ENCODE data around the gene GMDS.

Gene GMDS

DNA sequence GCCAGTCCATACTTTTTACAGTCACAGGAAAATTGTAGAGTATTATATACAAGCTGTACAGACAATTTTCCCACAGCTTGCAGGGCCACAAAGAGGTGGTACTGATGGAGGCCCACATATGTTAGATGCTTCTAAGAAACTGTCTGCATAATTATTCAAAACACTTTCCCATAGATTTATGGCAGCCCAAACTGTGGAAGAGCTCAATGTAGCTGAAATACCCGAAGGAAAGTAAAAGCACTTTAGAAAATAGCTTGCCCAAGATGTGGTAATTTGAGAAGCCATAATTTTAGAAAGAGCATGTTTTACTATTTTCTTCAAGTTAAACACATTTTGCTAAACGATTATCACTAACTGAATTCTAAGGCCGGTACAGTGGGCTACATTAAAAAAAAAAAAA lies 36.9 kb downstream of the GMDS start:
- no peak for DNase-seq

DNA sequence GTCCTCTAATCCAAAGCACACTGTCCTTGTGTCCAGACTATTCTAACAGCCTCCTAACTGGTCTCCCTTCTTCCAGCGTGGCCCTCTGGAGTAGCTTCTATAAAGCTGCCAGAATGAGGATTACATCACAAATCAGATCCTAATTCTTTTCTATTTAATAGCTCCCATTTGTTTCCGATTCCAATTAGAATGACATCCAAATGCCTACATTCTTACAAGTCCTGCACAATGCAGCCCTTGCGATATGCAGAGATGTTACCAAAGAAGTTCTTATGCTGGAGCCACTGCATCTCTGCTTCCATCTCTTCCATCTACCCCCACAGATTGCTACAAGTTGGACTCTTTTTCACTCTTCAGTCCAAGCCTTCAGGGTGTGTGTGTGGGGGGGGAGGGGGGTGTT lies 40.0 kb downstream of the GMDS start:
- DNase-seq, result no peak

DNA sequence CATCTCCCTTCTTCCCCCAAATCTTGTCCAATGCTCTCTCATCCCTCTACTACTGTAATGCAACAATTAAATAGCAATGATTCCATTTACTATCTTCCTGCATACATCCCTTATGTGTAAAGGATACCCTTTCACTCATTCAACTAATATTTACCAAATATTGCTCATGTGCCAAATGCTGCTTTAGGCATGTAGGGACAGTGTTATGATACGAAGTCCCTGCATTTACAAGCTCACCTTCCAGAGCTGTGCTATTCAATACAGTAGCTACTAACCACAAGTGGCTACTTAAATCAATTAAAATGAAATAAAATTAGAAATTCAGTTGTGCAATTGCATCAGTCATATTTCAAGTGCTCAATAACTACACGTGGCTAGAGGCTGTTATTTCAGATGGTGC lies 41.1 kb downstream of the GMDS start:
- no peak for DNase-seq

DNA sequence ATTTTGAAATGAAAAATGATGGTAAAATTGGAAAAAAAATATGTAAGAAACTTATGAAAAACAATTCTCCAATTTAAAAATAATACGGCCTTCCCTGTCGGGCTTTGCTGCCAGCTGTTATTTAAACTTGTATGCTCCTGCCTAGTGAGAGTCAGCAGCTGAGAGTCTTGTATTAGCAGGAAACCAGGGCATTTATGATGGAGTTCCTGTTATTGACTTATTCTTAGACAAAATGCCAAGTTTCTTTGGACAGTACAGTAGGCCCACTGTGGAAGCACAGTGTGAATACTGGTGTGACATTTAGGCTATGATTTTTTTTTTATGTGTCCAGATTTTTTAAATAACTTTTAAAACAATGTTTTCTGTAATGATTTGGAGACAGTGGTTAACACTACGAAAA lies 42.1 kb downstream of the GMDS start:
- DNase-seq, result no peak

DNA sequence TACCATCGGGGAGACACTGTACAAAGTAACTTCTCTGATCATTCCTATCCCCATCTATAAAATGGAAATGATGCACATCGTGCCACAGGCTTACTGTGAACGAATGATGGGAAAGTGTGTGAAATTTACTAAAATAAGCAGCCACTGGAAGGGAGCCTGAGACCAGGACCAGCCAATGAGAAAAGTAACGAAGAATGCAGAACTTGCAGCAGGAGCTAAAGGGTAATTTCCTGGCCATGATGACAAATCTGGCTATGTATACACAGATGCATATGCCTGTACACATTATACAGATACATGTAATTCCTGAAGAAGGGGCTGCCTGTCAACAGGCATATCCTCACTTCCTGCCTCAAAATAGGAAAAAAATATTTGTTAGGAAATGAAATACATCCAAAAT lies 47.4 kb downstream of the GMDS start:
- no peak for DNase-seq

DNA sequence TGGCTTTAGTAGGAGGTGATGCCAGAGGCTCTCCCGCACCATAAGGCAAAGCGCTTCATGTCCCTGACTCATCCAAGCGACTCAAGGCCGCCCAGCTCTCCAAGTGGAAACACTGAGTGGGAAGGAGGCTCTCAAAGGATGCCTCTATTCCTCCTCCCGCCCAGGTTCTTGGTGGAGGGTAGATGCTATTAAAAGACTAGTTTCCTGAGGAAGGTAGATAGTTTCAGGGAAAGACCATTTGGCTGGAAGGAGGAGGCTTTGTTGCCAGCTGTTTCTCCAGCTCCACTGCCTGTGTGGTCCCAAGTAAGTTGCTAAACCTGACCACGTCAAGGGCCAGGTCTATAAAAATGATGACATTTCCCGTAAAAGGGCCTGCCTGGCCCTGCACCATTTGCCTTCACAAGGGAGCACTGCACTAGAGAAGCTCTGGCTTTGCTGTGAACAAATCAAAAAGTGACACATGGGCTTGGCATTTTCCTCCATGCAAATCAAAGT lies 48.2 kb downstream of the GMDS start:
- peak in 16 of 56 donors; percentile 2 to 41 (median 10) for DNase-seq

DNA sequence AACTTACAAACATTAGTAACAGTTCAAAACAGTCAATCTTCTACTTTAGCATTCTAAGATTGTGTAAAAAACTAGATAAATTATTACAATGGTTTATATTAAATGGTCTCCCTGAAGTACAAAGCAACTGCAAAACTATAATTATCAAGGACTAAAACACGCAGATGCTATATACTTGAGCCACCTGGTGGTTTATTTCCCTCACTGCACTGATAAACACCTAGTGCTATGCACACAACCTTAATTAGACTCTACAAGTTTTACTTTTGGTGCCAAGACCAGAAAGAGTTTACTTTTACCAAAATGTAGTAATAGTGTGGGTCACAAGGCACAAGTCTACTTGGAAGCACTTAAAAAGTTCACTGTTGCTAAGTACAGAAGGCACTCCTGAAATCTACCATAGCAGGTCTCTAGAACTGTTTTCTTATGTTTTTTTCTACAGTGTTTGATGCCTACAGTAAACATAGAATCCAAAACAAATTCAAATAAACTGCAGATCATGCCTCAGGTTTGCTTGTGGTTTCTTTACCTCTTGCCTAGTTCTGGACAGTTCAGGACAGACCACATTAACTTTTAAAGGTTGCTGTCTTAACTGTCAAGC lies 49.2 kb downstream of the GMDS start:
- no peak for DNase-seq

DNA sequence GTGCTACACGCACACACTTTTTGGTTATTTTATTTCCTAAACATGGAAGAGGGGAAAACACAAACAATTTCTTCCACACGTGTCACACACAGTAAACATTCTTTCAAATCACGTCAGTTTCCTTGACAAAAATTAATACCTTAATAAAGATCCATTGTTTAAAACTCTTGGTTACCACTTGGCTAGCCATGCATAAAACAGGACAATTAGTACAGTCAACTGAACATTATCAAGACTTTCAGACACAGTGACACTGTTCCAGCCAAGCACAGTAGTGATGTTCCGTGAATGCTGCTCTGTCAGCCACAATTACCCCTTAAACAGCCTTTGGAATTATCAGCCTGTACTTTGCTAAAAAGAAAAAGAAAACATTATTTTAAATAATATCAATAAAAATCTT lies 50.8 kb downstream of the GMDS start:
- no peak for DNase-seq

DNA sequence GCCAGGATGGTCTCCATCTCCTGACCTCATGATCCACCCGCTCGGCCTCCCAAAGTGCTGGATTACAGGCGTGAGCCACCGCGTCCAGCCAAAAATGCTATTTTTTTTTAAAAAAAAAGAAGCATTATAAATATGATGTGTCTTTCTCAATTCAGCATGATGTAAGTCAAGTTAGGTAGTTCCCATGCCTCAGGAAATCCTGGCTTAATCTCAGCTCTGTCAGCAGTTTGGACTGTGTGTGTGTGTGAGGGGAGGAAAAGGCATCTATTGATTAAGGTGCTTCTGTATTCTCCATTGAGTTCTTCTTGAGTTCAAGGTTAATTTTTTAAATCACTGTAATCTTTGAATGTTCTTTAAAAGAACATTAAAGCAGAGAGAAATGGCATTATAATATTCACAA lies 51.5 kb downstream of the GMDS start:
- DNase-seq, result no peak

DNA sequence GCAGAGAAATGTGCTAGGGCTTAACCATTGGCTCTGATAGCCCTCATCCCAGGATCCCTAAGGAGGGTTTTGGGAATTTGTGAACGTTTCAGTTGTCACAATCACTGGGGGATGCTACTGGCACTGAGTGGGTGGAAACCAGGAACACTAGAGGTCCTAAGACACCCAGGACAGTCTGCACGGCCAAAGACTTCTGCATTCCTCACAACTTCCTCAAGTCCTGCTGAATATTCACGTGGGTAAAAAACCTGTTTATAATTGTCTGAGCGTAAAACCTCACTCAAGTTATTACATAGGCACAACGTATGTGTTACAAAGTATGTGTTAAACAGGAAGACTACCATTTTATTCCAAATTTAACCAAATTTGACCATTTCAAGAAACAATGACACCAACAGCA lies 52.4 kb downstream of the GMDS start:
- DNase-seq, result no peak

DNA sequence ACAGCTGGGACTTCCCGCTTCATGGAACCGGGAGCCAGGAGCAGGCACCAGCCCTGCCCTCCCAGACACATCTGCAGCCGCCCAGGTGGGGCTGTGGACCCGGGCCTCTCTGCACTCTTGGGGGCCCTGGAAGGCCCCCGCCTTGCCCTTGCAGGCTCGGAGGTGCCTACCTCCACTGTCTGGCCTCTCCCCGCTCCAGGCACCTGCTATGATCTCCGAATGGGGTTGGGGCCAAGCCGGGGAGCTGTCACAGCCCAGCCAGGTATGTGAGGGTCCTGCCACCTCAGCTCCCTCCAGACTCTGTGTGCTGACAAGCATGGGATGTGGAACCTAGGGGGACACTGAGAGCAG lies 54.0 kb downstream of the GMDS start:
- no peak for DNase-seq

DNA sequence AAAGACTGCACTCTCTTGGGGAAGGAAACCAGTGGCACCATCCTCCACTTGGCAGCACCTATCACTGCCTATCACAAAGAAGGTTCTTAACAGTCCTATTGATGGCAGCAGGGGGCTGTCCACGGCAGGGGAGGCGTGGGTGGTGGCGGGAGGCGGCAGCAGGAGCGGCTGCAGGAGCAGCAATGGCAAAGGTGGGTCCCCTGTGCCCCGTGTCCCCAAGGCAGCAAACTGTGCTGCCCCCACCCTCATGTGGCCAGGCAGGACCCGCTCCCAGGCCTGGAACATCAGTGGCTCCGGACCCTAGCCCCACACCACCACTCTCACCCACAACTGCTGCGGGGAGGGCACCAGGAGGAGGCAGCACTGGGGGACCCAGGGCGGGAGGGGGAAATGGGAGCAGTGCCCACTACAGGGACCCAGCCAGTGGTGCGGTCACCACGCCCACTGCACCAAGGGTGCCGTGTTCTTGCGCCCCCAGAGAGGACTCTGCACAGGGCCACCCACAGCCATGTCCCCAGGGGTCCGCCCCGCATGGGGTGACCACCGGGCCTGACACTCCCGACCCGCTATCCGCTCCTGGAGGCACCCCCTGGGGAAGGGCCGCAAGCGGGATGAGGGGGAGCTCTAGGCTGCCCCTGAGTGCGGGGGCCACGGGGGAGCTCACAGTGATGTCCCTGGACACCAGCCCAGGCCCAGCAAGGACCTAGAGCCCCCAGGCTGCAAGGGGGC lies 54.6 kb downstream of the GMDS start:
- no peak for DNase-seq

DNA sequence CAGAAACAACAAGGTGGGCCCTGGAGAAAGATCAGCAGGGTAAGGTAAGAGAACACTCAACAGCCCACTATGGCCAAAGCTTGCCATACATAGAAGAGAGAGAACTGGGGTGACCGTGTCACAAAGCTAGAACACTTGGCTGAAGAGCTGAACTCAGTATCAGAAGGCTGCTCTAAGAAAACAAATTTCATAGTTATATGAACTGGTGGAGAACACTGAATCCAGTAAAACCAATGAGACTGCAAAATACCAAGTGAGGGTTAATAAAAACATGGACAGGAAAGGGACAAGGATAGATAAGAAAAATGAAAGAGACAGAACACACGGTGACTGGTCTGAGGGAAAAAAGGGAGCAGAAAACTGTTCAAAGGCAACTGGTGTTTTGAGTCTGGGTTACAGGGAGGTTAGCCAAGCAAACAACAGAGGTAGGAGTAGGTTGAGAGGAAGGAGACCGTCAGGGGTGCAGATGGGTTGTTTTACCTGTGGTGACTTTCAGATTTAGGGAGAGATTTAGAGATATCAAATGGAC lies 56.5 kb downstream of the GMDS start:
- DNase-seq, result no peak

DNA sequence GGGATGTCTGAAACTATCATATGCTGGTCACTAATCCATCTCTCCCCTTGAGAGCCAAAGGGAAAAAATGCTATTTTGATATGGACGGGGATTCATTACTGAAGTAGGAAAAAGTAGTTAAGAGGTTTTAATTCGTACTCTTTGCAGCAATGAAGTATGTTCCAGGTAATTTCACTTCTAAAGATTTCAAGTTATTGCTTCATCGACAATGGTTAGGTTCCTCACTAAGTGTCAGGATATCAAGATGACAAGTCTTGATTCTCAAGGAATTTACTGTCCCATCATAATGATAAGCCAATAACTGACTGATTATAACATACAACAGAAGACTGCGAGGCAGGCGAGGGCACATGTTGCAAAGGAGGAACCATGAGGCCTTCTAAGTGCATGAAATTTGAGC lies 57.0 kb downstream of the GMDS start:
- DNase-seq, result no peak

DNA sequence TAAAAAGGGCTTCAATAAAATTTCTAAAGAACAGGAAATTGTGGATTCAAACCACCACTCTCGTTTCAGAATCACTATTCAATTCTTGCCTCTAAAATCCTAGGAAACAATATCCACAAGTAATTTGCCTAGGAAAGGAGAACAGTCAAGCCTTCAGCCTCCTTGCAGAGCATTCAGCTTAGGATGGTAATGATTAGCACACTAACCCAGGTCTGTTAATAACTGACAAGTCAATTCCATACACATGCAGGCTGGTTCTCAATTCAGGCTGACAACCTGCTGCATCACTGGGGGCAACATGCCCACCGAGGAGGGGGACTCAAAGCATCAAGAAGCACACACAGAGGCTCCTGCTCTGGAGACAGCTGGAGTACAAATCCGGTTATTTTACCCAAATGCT lies 57.6 kb downstream of the GMDS start:
- no peak for DNase-seq

DNA sequence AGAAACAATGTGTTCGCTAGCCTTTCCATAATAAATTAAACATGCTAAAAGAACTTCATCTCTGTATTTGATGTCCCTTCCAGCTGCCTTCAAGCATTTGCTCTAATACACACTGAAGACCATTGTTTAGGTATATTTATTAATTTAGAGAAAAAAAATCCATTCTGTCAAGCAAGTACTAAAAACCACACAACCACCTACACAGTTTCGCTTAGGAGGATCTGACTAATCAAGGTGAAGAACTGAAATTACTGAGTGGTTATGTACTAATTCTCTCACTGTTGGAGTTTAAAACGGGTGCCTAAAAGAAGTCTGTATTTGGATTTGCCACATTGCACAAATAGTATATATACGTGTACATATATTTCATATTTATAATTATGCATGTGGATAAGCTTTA lies 58.9 kb downstream of the GMDS start:
- no peak for DNase-seq

DNA sequence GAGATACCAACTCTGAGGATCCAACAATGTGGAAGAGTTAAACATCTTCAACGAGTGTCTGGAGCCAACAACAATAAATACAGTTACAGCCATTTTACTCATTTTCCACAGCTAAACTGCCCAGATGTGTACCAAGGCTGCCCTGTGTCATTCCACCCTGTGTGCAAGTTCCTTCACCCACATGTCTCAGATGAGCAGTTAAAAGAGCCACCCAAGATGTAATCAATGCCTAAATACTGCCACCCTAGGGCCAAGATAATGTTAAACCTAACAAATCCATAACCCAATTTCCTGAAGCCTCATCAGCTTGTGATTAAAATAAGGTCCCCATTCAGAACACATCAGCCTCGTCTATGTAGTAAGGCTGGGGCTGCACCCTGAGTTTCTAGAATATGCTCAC lies 59.9 kb downstream of the GMDS start:
- DNase-seq, result no peak

DNA sequence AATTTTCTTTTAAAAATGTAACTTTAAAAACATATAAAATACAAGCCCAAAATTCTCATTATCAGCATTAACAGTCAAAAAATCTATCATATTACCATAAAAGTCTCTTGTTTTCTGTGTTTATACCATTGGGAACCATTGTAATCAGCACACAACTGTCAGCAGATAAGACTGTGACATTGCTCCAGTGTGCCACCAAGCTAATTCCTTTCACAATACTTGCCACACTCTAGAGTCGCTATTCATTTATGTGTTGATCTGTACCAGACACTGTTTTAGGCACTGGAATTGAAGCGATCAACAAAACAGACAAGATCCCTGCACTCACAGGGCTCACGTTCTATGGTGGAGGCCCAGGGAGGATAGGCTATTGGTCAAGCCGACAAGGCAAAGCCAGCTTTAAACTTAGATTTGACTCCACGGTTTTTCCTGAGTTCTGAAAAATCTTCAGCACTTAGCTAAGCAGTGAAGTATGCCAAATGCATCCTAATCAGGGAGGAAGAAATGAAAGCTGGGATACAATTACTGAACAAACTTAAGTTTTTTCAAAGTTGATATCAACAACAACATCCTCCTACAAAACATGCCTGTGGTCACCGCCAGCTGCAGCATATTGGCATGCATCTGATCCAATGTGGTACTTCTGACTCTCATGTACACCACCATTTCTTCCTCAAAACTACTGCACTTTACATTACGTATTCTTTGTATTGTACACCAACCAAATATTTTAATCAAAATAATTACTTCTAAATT lies 60.5 kb downstream of the GMDS start:
- no peak for DNase-seq

DNA sequence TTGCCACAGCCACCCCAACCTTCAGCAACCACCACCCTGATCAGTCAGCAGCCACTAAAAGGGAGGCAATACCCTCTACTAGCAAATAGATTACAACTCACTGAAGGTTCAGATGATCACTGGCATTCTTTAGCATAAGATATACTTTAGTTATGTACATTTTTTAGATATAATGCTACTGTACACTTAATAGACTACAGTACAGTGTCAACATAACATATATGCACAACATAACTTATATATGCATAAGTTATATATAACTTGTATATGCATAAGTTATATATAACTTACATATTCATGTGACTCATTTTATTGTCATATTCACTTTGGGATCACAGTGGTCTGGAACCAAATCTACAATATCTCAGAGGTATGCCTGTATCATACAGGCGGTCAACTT lies 61.7 kb downstream of the GMDS start:
- DNase-seq, result no peak

DNA sequence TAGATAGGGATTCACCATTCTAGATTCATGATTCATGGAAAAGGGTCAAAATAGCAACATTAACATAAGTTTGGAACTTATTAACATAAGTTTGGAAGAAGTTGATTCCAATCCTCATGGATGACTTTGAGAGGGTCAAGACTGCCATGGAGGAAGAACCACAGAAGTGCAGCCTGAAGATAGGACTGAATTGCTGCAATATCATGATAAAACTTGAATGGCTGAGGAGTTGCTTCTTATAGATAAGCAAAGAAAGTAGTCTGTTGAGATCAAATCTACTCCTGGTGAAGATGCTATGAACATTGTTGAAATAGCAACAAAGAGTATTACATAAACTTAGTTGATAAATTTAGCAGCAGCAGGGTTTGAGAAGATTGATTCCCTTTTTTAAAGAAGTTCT lies 62.2 kb downstream of the GMDS start:
- DNase-seq, result no peak

DNA sequence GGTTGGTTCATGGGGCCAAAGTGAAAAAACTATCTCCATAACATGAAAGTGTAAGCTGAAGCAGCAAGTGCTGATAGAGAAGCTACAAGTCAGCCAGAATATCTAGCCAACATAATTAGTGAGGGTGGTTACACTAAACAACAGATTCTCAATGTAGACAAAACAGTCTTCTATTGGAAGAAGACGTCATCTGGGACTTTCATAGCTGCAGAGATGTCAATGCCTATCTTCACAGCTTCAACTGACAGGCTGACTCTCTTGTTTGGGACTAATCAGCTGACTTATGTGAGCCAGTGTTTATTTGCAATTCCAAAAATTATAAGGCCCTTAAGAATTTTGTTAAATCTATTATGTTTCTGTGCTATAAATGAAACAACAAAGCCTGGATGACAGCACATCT lies 63.2 kb downstream of the GMDS start:
- DNase-seq, result no peak

DNA sequence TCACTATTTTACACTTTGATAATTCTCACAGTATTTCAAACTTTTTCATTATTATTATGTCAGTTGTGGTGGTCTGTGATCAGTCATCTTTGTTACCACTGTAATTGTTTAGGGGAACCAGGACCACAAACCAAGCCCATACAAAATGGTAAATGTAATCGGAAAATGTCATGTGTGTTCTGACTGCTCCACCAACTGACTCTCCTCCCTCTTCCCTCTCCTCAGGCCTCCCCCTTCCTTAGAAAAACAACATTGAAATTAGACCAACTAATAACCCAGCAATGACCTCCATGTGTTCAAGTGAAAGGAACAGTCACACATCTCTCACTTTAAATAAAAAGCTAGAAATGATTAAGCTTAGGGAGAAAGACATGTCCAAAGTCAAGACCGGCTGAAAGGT lies 63.8 kb downstream of the GMDS start:
- DNase-seq, result no peak

DNA sequence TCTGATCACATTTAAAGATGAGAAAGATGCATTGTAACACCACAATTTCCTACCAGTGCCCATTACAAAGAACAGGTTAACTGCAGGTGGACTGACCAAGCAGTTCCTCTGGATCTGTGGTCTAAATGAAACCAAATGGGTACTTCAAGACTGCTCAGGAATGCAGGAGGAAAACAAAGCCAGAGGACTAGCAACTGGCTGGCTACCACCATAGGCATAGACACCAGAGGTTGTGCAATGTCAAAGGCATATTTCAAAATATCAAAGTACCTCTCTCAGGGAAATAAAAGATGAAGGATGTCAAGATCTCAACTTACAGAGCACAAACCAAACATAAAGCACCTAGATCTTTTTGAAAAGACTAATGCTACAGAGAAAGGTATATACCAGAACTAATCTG lies 65.5 kb downstream of the GMDS start:
- no peak for DNase-seq

All from nucleus accumbens (tissue), 56 donors.